ENCODE results near the gene BLOC1S4.

DNA sequence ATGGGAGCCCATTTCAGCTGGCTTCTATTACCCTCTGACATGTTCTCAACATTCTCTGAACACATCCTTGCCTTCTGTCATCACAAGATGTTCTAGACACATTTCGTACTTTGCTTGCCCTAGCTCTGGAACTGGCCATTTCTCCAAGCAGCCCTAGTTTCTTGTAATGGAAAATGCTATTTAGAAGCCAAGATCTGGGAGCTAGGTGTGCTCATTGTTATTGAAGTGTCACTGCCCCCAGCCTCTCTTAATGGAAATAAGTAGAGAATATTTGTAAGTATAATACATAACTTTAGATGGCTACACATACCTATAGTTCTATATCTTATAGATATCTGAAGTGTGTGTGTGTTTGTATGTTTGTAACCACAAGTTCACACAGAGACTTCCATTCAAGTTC is 13.2 kb upstream of the BLOC1S4 start:
- TF ChIP-seq EZH2 (IDR thresholded peaks at IDR 0.05; ENCODE audit: insufficient read depth, poor library complexity, severe bottlenecking): no peak
- no peak for TF ChIP-seq EZH2phosphoT487 (IDR thresholded peaks at IDR 0.05; ENCODE audit: insufficient read depth, low read depth)

Data from GM23248 (cell line).